ENCODE measurements around the gene CPNE4. TPM values are rescaled to one million over a fixed set of nuclear protein-coding genes. Genes with fewer than 3 reads are reported as not detected.

Gene CPNE4
- total RNA-seq, 1 experiment from 2014 or later, result 1.9 TPM

GRCh38 chr3:132079147-132079546 lies 44.3 kb upstream of the CPNE4 start:
- H3K27ac Mint-ChIP-seq, result no peak overlapping the region
- TF ChIP-seq CTCF (conservative IDR thresholded peaks at IDR 0.05), result no peak

More at GRCh38 chr3:132079147-132079546, 44.3 kb upstream of the CPNE4 start:
- WGBS (ENCODE audit: extremely low coverage, insufficient read length, low lambda C conversion rate), result no CpG with 5 or more reads among the region's 1 CpG
- Histone ChIP-seq H2AFZ (ENCODE audit: low read length) (no peak overlapping the region), H2BK20ac (ENCODE audit: low read depth, low read length, poor library complexity, severe bottlenecking) (no peak overlapping the region), H2BK5ac (ENCODE audit: insufficient read length, low read length) (no peak overlapping the region), H3K23me2 (ENCODE audit: insufficient read length, low read depth, low read length, poor library complexity, severe bottlenecking) (no peaks in the 10 kb centered on the region), H3K56ac (ENCODE audit: insufficient read length, low read depth, low read length) (no peak overlapping the region), H3K23ac (ENCODE audit: insufficient read length, low read depth, low read length) (no peak overlapping the region), H4K91ac (ENCODE audit: insufficient read length, low read depth, low read length) (no peak overlapping the region), H3K9me3 (ENCODE audit: control insufficient read depth, low read depth, low read length) (no peaks in the 10 kb centered on the region), H4K5ac (ENCODE audit: insufficient read length, low read depth, low read length) (no peak overlapping the region), H3K79me2 (ENCODE audit: insufficient read depth, low read length) (no peaks in the 10 kb centered on the region), H2BK120ac (ENCODE audit: low read depth, low read length, poor library complexity, severe bottlenecking) (no peak overlapping the region), H3K4me2 (ENCODE audit: insufficient read depth, insufficient read length, low read length) (no peak overlapping the region), H3K18ac (ENCODE audit: insufficient read length, low read depth, low read length) (no peak overlapping the region), H4K20me1 (ENCODE audit: control insufficient read depth, insufficient read depth, insufficient read length) (no peaks in the 10 kb centered on the region), H2AK5ac (ENCODE audit: insufficient read length, low read length) (no peak overlapping the region), H3K79me1 (ENCODE audit: insufficient read depth, low read depth, low read length, poor library complexity, severe bottlenecking) (no peaks in the 10 kb centered on the region), H3K9ac (ENCODE audit: extremely low read depth, insufficient read length, low read length) (no peak overlapping the region), H3T11ph (ENCODE audit: low read length) (no peak overlapping the region), H3K27me3 (ENCODE audit: insufficient read depth, low read length) (peaks cover 9% of the 10 kb centered on the region), H3K14ac (ENCODE audit: insufficient read depth, low read length) (no peak overlapping the region), H3K4ac (ENCODE audit: low read depth, low read length) (no peak overlapping the region), H3K4me1 (ENCODE audit: insufficient read depth, low read length) (peaks cover 5% of the 10 kb centered on the region; the same call in 1 of the 2 replicates), H4K8ac (replicated peaks; ENCODE audit: insufficient read length, low read depth, low read length) (no peak overlapping the region), H3K27ac (ENCODE audit: insufficient read length, low read depth, low read length) (no peak overlapping the region), H2BK12ac (ENCODE audit: insufficient read length, low read depth, low read length) (no peak overlapping the region), H2BK15ac (ENCODE audit: low read depth, low read length) (no peak overlapping the region)
- Mint-ChIP-seq H3K27me3 (ENCODE audit: low read depth) (peaks cover 28% of the 10 kb centered on the region), H3K9me3 (no peaks in the 10 kb centered on the region), H3K4me1 (peaks cover 6 to 10% of the 10 kb centered on the region in 2 experiments), H3K36me3 (ENCODE audit: insufficient read depth in 1 of 3, low read depth in 3 of 3) (no peaks in the 10 kb centered on the region; a peak in 1 of 7 replicates), H3K4me3 (no peak overlapping the region)
- no peak for DNase-seq
